GM13977 (cell line): ENCODE data around the gene HS1BP3.

Experiments
- DNase-seq: peaks from one replicate; pipeline ENCODE4 v3.0.0; 2012; ENCODE audit warnings: low spot score
- in situ Hi-C: fragments of 300-500 bp; cut with MboI; formaldehyde crosslinking; loops from one replicate; pipeline ENCODE4 v1.12.0; 2022; ENCODE audit warnings: low sequenced_read_pairs, low pct_unique_long_range_greater_than_20kb, mixed read lengths, inconsistent platforms; ENCODE audit not compliant: unreplicated experiment
- TF ChIP-seq, protein P1 (sequence below): IDR thresholded peaks from 2 replicates; pipeline ENCODE4 v1.5.1; 2012; ENCODE audit warnings: mild to moderate bottlenecking, control low read depth; ENCODE audit not compliant: insufficient read depth; ENCODE audit errors: extremely low read depth, missing control alignments

Gene HS1BP3

DNA sequence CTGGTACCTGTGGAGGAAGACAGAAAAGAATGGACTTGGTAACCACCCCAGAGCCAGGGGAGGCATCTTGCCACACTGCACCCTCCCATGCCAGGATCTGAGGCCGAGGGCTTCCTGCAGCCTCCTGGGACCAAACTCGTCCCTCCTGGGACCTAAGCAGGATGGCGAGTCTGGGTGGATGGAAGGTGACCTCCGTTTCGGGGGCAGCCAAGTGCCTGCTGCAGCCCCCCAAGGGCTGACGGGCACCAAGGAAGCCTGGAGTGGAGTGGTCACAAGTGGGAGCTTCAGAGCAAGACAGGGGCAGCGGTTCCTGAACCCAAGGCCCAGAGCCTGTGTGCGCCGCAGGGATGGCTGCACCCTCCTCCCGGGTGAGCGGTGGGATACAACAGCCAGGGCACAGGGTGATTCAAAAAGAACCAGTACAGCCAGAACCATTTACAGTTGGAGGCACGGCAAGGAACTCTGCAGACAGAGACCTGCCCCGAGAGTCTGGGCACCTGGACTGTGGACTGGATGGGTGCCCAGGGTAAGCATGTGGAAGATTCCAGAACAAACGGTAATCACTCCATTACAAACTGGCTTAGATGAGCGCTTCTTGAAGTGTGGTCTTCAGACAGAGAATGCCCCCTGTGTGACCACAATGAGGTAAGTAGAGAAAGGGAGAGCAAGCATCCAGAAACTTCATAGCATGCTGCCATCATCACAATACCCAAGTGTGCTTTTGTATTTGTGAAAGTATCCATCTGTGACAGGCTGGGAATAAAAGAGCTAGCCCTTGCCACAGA, 12.1 kb downstream of the HS1BP3 start:
- in situ Hi-C loops = loop anchor here (10.0 to 25.0 kb wide), 2 partner anchors 104 to 502 kb away; no protein-coding TSS in a partner anchor
- TF ChIP-seq, protein P1, sequence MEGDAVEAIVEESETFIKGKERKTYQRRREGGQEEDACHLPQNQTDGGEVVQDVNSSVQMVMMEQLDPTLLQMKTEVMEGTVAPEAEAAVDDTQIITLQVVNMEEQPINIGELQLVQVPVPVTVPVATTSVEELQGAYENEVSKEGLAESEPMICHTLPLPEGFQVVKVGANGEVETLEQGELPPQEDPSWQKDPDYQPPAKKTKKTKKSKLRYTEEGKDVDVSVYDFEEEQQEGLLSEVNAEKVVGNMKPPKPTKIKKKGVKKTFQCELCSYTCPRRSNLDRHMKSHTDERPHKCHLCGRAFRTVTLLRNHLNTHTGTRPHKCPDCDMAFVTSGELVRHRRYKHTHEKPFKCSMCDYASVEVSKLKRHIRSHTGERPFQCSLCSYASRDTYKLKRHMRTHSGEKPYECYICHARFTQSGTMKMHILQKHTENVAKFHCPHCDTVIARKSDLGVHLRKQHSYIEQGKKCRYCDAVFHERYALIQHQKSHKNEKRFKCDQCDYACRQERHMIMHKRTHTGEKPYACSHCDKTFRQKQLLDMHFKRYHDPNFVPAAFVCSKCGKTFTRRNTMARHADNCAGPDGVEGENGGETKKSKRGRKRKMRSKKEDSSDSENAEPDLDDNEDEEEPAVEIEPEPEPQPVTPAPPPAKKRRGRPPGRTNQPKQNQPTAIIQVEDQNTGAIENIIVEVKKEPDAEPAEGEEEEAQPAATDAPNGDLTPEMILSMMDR = no peak
- DNase-seq = no peak

DNA sequence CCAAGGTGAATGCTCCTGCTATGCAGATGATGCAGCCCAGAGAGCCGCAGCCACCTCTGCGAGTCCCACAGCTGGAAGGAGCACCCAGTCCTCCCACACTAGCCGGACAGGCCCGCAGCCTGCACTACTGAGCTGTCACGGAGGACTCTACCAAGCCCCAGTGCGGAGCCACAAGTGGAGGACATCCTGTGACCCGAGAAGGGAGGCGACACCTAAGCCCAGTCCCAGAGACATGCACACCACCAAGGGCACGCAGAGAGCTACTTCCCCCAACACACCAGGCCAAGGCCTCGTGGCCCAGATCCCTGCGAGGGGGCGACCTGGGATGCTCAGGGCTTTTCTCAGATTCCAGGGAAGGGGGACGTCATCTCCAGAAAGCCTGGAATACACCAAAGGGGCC, 12.9 kb downstream of the HS1BP3 start:
- DNase-seq = no peak
- TF ChIP-seq, protein P1 = no peak
- in situ Hi-C loops = loop anchor here (10.0 to 25.0 kb wide), 2 partner anchors 103 to 501 kb away; no protein-coding TSS in a partner anchor

DNA sequence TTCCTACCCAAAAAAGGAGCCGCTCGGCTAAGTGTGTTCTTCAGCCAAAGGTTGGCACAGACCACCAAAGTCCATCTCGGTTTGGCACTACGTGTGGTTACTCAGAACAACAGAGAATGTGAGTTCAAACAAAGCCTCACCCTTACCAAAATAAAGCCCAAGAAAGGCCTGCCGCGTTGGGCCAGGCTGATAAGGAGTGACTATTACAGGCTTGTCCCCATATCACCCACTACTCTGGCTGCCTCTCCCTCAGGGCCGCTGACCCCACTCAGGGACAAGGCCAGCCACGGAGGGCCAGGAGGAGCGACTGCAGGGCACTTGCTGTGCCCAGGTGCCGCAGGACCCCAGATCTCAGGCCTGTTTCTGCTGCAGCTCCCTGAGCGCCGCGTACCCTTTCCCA, 13.8 kb downstream of the HS1BP3 start:
- DNase-seq = no peak
- in situ Hi-C loops = loop anchor here (10.0 to 25.0 kb wide), 2 partner anchors 102 to 500 kb away; no protein-coding TSS in a partner anchor
- TF ChIP-seq, protein P1 = no peak

DNA sequence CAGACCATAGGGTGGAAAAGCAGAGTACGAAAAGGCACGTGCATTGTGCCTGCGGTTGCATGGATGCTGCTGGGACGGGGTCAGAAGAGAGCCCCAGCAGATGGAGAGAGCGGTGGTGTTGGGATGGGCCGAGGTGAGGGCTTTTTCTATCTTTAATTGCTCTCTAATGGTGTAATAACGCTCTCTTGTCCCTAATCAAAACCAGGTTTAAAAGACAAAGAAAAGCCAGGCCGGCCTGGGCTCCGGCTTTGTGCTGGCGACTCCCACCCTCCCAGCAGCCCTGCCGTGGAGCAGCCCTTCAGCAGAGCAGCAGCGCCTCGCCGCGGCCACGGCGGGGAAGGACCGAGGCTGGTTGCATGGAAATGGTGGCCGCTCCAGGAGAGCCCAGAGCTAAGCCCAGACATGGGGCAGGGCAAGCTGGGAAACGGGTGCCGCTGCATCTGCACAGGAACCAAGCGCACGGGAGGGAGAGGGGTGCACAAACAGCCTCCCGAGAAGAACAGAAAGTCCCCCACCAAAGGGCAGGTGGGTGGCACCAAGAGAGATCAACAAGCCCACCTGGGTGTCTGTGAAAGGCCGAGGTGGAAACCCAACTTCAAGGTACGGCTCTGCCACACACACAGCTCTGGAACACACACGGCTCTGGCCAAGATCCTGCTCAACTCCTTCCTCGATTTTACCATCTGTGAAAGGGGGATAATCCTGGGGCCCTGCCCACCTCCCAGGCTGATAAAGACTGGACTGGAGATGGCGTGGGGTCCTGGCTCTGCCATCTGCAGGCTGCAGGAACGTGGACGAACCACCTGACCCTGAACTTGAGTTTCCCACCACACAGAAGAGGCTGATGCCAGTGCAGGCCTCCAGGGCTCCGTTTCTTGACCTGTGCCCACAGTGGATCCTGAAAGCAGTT, 15.0 kb downstream of the HS1BP3 start:
- DNase-seq = peak; percentile 89
- in situ Hi-C loops = loop anchor here (10.0 to 25.0 kb wide), 2 partner anchors 101 to 499 kb away; no protein-coding TSS in a partner anchor
- TF ChIP-seq, protein P1 = peak; percentile 99

DNA sequence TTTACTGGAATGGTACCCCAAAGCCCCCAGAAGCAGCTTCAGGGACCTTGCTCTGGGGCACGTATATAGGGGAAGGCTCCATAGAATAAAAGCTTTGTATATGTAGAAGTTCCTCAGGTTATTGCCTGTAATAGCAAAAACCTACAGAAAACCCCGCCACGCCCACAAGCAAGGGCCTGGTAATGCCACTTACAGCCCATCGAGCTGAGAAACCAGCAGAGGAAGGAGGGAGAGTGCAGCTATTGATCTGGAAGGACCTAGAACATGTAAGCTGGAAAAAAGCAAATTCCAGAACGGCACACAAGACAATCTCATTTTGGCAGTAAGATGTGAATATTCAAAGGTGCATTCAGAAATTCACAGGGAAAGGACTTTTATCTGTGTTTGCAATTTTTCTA, 15.8 kb downstream of the HS1BP3 start:
- DNase-seq = no peak
- in situ Hi-C loops = loop anchor here (10.0 to 25.0 kb wide), 2 partner anchors 100 to 498 kb away; no protein-coding TSS in a partner anchor
- TF ChIP-seq, protein P1 = no peak

DNA sequence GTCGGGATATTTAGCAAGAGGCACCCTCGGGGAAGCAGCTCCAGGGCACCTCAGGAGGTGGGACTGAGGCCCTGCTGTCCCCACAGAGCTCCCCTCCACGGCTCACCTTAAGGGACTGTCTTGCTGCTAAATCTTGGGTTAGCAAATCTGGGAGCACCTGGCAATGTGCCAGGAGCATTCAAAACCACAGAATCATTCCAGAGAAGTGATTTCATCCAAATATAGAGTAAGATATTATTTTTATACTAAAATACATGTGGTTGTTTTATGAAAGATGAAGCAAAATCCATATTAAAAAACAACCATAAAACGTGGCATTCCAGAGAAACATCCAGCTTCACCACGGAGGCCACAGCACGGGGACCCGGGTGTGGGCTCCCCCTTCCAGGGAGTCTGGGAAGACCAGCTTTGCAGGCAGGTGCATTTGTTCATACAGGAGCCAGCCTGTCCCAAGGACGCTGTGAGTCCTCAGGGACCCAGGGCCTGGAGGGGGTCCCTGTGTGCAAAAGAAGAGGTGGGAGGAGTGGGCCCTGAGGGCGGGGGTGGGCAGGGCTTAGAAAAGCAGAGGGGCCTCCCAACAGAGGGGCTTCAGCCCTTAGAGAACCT, 16.3 kb downstream of the HS1BP3 start:
- TF ChIP-seq, protein P1 = no peak
- in situ Hi-C loops = loop anchor here (10.0 to 25.0 kb wide), 2 partner anchors 100 to 497 kb away; no protein-coding TSS in a partner anchor
- no peak for DNase-seq
